ENCODE data around the gene ANKRD13C. TPM values are rescaled to one million over a fixed set of nuclear protein-coding genes. Genes with fewer than 3 reads are reported as not detected.

The ANKRD13C gene
- total and polyA plus RNA-seq, 7 experiments from 2014 or later: 13.2 to 31.4 (median 25.9) TPM

DNA sequence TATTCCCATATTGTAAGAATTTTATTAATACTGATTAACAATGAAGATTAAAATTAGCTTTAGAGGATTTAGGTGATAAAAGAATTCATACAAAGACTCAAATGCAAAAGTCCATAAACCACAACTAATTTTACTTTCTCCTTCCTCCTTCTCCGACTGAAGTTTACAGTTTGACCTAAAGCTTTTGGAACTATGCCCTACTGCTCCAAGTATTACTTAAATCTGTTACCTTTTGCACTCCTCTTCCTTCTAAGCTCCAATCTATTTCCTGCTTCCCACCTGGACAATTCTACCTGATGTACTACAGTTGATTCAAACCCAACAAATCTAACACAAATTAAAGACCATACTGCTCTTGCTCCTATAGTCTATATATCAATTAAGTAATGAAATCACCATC is 36.3 kb downstream of the ANKRD13C start:
- Mint-ChIP-seq H3K27me3 (no peaks in the 10 kb centered on the region), H3K27ac (peak overlapping the region in 1 of 9 donors; percentile 5), H3K4me3 (no peak overlapping the region), H3K9me3 (no peaks in the 10 kb centered on the region), H3K36me3 (peaks cover 0 to 10% (median 6%) of the 10 kb centered on the region in 5 donors), H3K4me1 (peaks cover 10 to 35% (median 21%) of the 10 kb centered on the region in 7 donors)
- no peaks in the 10 kb centered on the region for H3K27me3 ChIP-seq (ENCODE audit: control insufficient read depth in 2 of 2, insufficient read depth in 2 of 2, low read length in 2 of 2)
- peaks cover 0 to 8% (median 0%) of the 10 kb centered on the region in 3 experiments for H3K36me3 ChIP-seq (ENCODE audit: control insufficient read depth in 2 of 3, insufficient read depth in 3 of 3, low read length in 3 of 3)
- DNase-seq (no peak), ATAC-seq (no peak)
- intact Hi-C loops (cut with micrococcal nuclease): loop anchor here in 1 of 2 donors (10.0 kb wide), 1 partner anchor 197 kb away; no protein-coding TSS in a partner anchor
- ChIA-PET POLR2A (no interaction called here), CTCF (no interaction called here)
- no peaks in the 10 kb centered on the region for H3K9me3 ChIP-seq (ENCODE audit: control insufficient read depth in 2 of 3, low read length in 3 of 3)
- H3K27ac ChIP-seq (ENCODE audit: low read depth, low read length): no peak overlapping the region
- H3K4me1 ChIP-seq (ENCODE audit: control insufficient read depth in 2 of 2, insufficient read depth in 2 of 2, low read length in 2 of 2): no peaks in the 10 kb centered on the region
- H3K4me3 ChIP-seq (ENCODE audit: low read length): no peak overlapping the region

DNA sequence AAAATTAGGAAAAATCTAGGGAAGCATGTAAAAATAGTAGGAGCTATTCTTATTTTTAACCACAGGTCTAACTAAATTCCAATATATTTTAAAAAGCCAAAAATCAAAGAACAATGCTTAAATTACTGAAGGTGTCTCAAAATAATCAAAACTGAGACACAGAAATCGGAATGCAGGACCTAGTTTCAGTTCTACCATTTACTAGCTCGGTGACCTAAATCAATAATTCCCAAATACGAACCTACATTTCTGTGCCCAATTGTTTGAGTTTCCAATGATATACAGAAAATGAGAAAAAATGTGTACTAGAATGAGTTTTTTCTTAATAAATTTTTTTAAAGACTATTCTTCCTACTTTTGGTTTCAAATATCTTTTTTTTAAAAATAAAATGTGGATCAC is 37.4 kb downstream of the ANKRD13C start:
- no peaks in the 10 kb centered on the region for H3K27me3 Mint-ChIP-seq
- H3K27ac Mint-ChIP-seq: no peak overlapping the region
- H3K4me3 ChIP-seq (ENCODE audit: low read length): no peak overlapping the region
- intact Hi-C loops (cut with micrococcal nuclease): loop anchor here in 1 of 2 donors (10.0 kb wide), 1 partner anchor 198 kb away; no protein-coding TSS in a partner anchor
- no peaks in the 10 kb centered on the region for H3K9me3 ChIP-seq (ENCODE audit: control insufficient read depth in 2 of 3, low read length in 3 of 3)
- POLR2A ChIA-PET: no interaction called here
- CTCF ChIA-PET: no interaction called here
- peaks cover 0 to 10% (median 7%) of the 10 kb centered on the region in 5 donors for H3K36me3 Mint-ChIP-seq
- no peaks in the 10 kb centered on the region for H3K27me3 ChIP-seq (ENCODE audit: control insufficient read depth in 2 of 2, insufficient read depth in 2 of 2, low read length in 2 of 2)
- H3K9me3 Mint-ChIP-seq: no peaks in the 10 kb centered on the region
- H3K4me1 Mint-ChIP-seq: peaks cover 10 to 37% (median 21%) of the 10 kb centered on the region in 7 donors
- DNase-seq (no peak), ATAC-seq (no peak)
- peaks cover 0 to 8% (median 0%) of the 10 kb centered on the region in 3 experiments for H3K36me3 ChIP-seq (ENCODE audit: control insufficient read depth in 2 of 3, insufficient read depth in 3 of 3, low read length in 3 of 3)
- H3K4me3 Mint-ChIP-seq: no peak overlapping the region
- H3K4me1 ChIP-seq (ENCODE audit: control insufficient read depth in 2 of 2, insufficient read depth in 2 of 2, low read length in 2 of 2): no peaks in the 10 kb centered on the region
- H3K27ac ChIP-seq (ENCODE audit: low read depth, low read length): no peak overlapping the region

DNA sequence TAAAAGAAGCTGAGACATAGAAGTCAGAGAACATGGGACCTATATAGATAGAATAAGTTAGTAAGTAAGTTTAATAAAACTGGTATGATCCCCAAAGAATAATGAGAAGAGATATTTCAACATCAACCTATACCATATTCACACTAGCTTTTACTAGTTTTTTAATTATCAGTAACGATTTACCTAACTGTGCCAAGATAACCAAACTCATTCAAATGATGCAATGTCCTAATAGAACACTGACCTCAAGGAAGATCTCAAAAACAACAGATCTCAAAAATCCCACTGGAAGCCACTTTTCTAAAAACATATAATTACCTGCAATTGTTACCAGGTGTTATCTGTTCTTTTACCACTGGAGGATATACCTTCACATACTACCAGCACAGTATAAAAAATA is 38.7 kb downstream of the ANKRD13C start:
- ChIA-PET CTCF (no interaction called here), POLR2A (no interaction called here)
- H3K27ac Mint-ChIP-seq: peak overlapping the region in 3 of 9 donors; percentile 6 to 63 (median 15)
- no peaks in the 10 kb centered on the region for H3K9me3 ChIP-seq (ENCODE audit: control insufficient read depth in 2 of 3, low read length in 3 of 3)
- H3K36me3 Mint-ChIP-seq: peaks cover 0 to 6% (median 4%) of the 10 kb centered on the region in 5 donors
- intact Hi-C loops (cut with micrococcal nuclease): loop anchor here in 1 of 2 donors (2.0 to 10.0 kb wide), 2 partner anchors 37 to 199 kb away; no protein-coding TSS in a partner anchor
- no peaks in the 10 kb centered on the region for H3K27me3 Mint-ChIP-seq
- no peaks in the 10 kb centered on the region for H3K4me1 ChIP-seq (ENCODE audit: control insufficient read depth in 2 of 2, insufficient read depth in 2 of 2, low read length in 2 of 2)
- H3K4me1 Mint-ChIP-seq: peaks cover 10 to 30% (median 21%) of the 10 kb centered on the region in 7 donors
- no peaks in the 10 kb centered on the region for H3K27me3 ChIP-seq (ENCODE audit: control insufficient read depth in 2 of 2, insufficient read depth in 2 of 2, low read length in 2 of 2)
- peaks cover 0 to 8% (median 0%) of the 10 kb centered on the region in 3 experiments for H3K36me3 ChIP-seq (ENCODE audit: control insufficient read depth in 2 of 3, insufficient read depth in 3 of 3, low read length in 3 of 3)
- no peak overlapping the region for H3K27ac ChIP-seq (ENCODE audit: low read depth, low read length)
- ATAC-seq (no peak), DNase-seq (no peak)
- no peak overlapping the region for H3K4me3 Mint-ChIP-seq
- H3K9me3 Mint-ChIP-seq: no peaks in the 10 kb centered on the region
- H3K4me3 ChIP-seq (ENCODE audit: low read length): no peak overlapping the region

DNA sequence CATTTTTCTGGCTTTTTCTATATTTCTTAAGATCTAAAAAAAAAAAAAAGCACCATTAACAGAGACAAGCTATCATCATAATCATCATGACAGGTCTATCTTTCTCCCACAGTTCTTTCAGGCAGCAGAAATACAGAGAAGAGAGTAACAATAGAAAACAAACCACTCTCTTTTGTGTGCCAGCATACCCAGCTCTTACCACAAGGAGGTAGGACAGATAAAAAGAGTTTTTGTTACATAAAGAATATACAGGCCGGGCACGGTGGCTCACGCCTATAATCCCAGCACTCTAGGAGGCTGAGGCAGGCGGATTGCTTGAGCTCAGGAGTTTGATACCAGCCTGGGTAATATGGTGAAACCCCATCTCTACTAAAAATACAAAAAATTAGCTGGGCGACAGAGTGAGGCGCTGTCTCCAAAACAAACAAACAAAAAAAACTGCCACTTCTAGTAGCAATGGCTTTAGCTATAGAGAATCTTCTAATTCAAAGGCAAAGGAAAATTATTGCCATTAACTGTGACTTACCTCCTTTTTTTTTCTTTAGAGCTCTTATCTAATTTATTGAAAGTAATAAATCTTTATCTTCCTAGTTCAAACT is 39.7 kb downstream of the ANKRD13C start:
- Mint-ChIP-seq H3K27me3 (no peaks in the 10 kb centered on the region), H3K4me1 (peaks cover 8 to 27% (median 18%) of the 10 kb centered on the region in 7 donors), H3K4me3 (no peak overlapping the region), H3K27ac (peak overlapping the region in 1 of 9 donors; percentile 1), H3K9me3 (no peaks in the 10 kb centered on the region), H3K36me3 (peaks cover 0 to 3% (median 3%) of the 10 kb centered on the region in 5 donors)
- H3K27me3 ChIP-seq (ENCODE audit: control insufficient read depth in 2 of 2, insufficient read depth in 2 of 2, low read length in 2 of 2): no peaks in the 10 kb centered on the region
- intact Hi-C loops (cut with micrococcal nuclease): loop anchor here in 1 of 2 donors (2.0 to 10.0 kb wide), 2 partner anchors 38 to 200 kb away; no protein-coding TSS in a partner anchor
- no peaks in the 10 kb centered on the region for H3K4me1 ChIP-seq (ENCODE audit: control insufficient read depth in 2 of 2, insufficient read depth in 2 of 2, low read length in 2 of 2)
- no peak overlapping the region for H3K4me3 ChIP-seq (ENCODE audit: low read length)
- peaks cover 0 to 8% (median 0%) of the 10 kb centered on the region in 3 experiments for H3K36me3 ChIP-seq (ENCODE audit: control insufficient read depth in 2 of 3, insufficient read depth in 3 of 3, low read length in 3 of 3)
- H3K9me3 ChIP-seq (ENCODE audit: control insufficient read depth in 2 of 3, low read length in 3 of 3): no peaks in the 10 kb centered on the region
- no peak for DNase-seq
- no peak for ATAC-seq
- H3K27ac ChIP-seq (ENCODE audit: low read depth, low read length): no peak overlapping the region
- ChIA-PET POLR2A (interaction anchor here (0.6 kb wide), 2 partner anchors 35 to 434 kb away, joined by 3 to 4 read pairs; no protein-coding TSS in a partner anchor), CTCF (no interaction called here)

DNA sequence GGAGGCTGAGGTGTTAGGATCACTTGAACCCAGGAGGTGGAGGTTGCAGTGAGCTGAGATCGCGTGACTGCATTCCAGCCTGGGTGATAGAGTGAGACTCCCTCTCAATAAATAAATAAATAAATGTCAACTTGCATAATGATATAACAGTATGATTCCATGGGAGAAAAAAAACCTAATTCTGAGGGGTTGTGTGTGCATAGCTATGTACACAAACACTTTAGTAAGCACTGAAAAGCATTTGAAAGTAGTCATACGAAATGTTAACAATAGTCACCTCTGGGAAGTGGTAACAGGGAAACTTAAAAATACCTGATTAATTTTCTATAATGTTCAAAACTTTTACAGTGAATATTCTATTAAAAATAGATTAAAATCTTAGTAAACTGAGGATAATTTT is 43.2 kb downstream of the ANKRD13C start:
- Mint-ChIP-seq H3K27ac (no peak overlapping the region), H3K4me3 (no peak overlapping the region), H3K9me3 (no peaks in the 10 kb centered on the region), H3K36me3 (peaks cover 0 to 10% (median 3%) of the 10 kb centered on the region in 5 donors), H3K4me1 (peaks cover 0 to 9% (median 5%) of the 10 kb centered on the region in 7 donors), H3K27me3 (no peaks in the 10 kb centered on the region)
- Histone ChIP-seq H3K4me1 (ENCODE audit: control insufficient read depth in 2 of 2, insufficient read depth in 2 of 2, low read length in 2 of 2) (no peaks in the 10 kb centered on the region), H3K27me3 (ENCODE audit: control insufficient read depth in 2 of 2, insufficient read depth in 2 of 2, low read length in 2 of 2) (no peaks in the 10 kb centered on the region), H3K36me3 (ENCODE audit: control insufficient read depth in 2 of 3, insufficient read depth in 3 of 3, low read length in 3 of 3) (peaks cover 0 to 13% (median 4%) of the 10 kb centered on the region in 3 experiments), H3K4me3 (ENCODE audit: low read length) (no peak overlapping the region), H3K27ac (ENCODE audit: low read depth, low read length) (no peak overlapping the region), H3K9me3 (ENCODE audit: control insufficient read depth in 2 of 3, low read length in 3 of 3) (no peaks in the 10 kb centered on the region)
- no peak for ATAC-seq
- POLR2A ChIA-PET: no interaction called here
- intact Hi-C loops (cut with micrococcal nuclease): loop anchor here in 1 of 2 donors (10.0 kb wide), 1 partner anchor 203 kb away; no protein-coding TSS in a partner anchor
- CTCF ChIA-PET: interaction anchor here (0.6 kb wide), 1 partner anchor 292 kb away, joined by 3 read pairs; no protein-coding TSS in a partner anchor
- no peak for DNase-seq

DNA sequence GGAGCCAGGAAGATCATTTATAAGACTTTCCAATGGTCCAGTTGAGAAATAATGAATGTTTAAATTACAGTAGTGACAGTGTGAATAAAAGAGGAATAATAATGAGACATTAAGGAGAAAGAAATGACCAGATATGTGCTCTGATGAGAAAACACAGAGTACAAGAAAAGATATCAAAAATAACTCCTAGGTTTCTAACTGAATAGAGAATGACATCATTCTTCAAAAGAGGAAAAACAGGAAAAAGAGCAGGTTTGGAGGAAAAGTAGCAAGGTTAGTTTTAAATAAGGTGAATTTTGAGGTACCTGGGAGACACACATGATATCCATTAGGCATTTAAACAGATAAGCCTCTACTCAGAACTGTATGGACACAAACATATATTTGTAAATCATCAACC is 55.0 kb downstream of the ANKRD13C start:
- CTCF ChIA-PET: no interaction called here
- peaks cover 12 to 36% (median 17%) of the 10 kb centered on the region in 3 experiments for H3K36me3 ChIP-seq (ENCODE audit: control insufficient read depth in 2 of 3, insufficient read depth in 3 of 3, low read length in 3 of 3)
- Mint-ChIP-seq H3K4me3 (no peak overlapping the region), H3K36me3 (peaks cover 5 to 39% (median 16%) of the 10 kb centered on the region in 5 donors), H3K4me1 (peaks cover 0 to 19% (median 12%) of the 10 kb centered on the region in 7 donors), H3K27me3 (no peaks in the 10 kb centered on the region), H3K27ac (peak overlapping the region in 3 of 9 donors; percentile 14 to 49 (median 18)), H3K9me3 (no peaks in the 10 kb centered on the region)
- DNase-seq (no peak), ATAC-seq (no peak)
- no peak overlapping the region for H3K27ac ChIP-seq (ENCODE audit: low read depth, low read length)
- H3K4me1 ChIP-seq (ENCODE audit: control insufficient read depth in 2 of 2, insufficient read depth in 2 of 2, low read length in 2 of 2): no peaks in the 10 kb centered on the region
- POLR2A ChIA-PET: no interaction called here
- H3K9me3 ChIP-seq (ENCODE audit: control insufficient read depth in 2 of 3, low read length in 3 of 3): no peaks in the 10 kb centered on the region
- H3K27me3 ChIP-seq (ENCODE audit: control insufficient read depth in 2 of 2, insufficient read depth in 2 of 2, low read length in 2 of 2): no peaks in the 10 kb centered on the region
- intact Hi-C loops (cut with micrococcal nuclease): no loop called here
- H3K4me3 ChIP-seq (ENCODE audit: low read length): no peak overlapping the region
